Measurements from ENCODE around the gene CCDC78.

- TF ChIP-seq TARDBP (IDR thresholded peaks at IDR 0.05) (no peak), FOXA1 (IDR thresholded peaks at IDR 0.05) (no peak), ARNT (IDR thresholded peaks at IDR 0.05) (no peak), BHLHE40 (IDR thresholded peaks at IDR 0.05; ENCODE audit: borderline replicate concordance) (no peak), HDGF (IDR thresholded peaks at IDR 0.05; ENCODE audit: borderline replicate concordance) (no peak), FOXK2 (IDR thresholded peaks at IDR 0.05) (no peak), PKNOX1 (IDR thresholded peaks at IDR 0.05) (no peak), SP1 (IDR thresholded peaks at IDR 0.05) (no peak), ZNF384 (IDR thresholded peaks at IDR 0.05) (no peak)
Measured at GRCh38 chr16:766008-766819, 40.0 kb upstream of the CCDC78 start.

Data from HEK293T (cell line).